K562 (cell line): ENCODE data around the gene PNPO. TPM values are rescaled to one million over a fixed set of nuclear protein-coding genes. Genes with fewer than 3 reads are reported as not detected.

Experiments used
- EP300 ChIP-seq: IDR thresholded peaks from 2 replicates; pipeline ENCODE4 v1.6.1; 2012; ENCODE audit warnings: low read length, improper control_type of control experiment
- ERF ChIP-seq: fragments of 450-650 bp; formaldehyde crosslinking; IDR thresholded peaks from 2 replicates; pipeline ENCODE4 v1.4.0; 2020; ENCODE audit warnings: mild to moderate bottlenecking, mixed read lengths
- ID3 ChIP-seq, 2 experiments: fragments of 250-450 bp in 1 of 2; fragments of 450-650 bp in 1 of 2; sonication (Bioruptor Pico) in 1 of 2; IDR thresholded peaks; 2 replicates each; pipeline versions ENCODE4 v1.6.1 to v1.8.0; 2016 to 2021; ENCODE audit warnings: mild to moderate bottlenecking in 2 of 2, moderate library complexity in 2 of 2, missing compliant biosample characterization in 1 of 2, missing genetic modification characterization in 1 of 2
- RAD21 ChIP-seq, 2 experiments: fragments of 250-450 bp in 1 of 2; fragments of 450-650 bp in 1 of 2; sonication (Bioruptor Pico) in 1 of 2; formaldehyde crosslinking in 1 of 2; IDR thresholded peaks in 1 of 2; conservative IDR thresholded peaks in 1 of 2; 2 replicates each; pipeline versions ENCODE4 v1.4.0 to v1.8.0; 2020 to 2022; ENCODE audit warnings: mild to moderate bottlenecking in 2 of 2, moderate library complexity in 1 of 2
- SRSF7 ChIP-seq: fragments of 200-400 bp; formaldehyde crosslinking; optimal IDR thresholded peaks from 2 replicates; pipeline ENCODE3; 2017; ENCODE audit warnings: mild to moderate bottlenecking, low read depth, low read length
- TRIM24 ChIP-seq, 2 experiments: fragments of 450-650 bp; IDR thresholded peaks; 2 replicates each; pipeline ENCODE4 v1.6.1; 2016
- TSC22D4 ChIP-seq: fragments of 450-650 bp; IDR thresholded peaks from 2 replicates; pipeline ENCODE4 v1.6.1; 2016; ENCODE audit warnings: missing genetic modification characterization, missing biosample characterization, control low read depth
- XRCC4 ChIP-seq: IDR thresholded peaks from one replicate; pipeline ENCODE4 v1.6.1; 2011; ENCODE audit not compliant: insufficient read depth, insufficient read length; ENCODE audit errors: extremely low read depth
- ZNF407 ChIP-seq: fragments of 450-650 bp; IDR thresholded peaks from 2 replicates; pipeline ENCODE4 v1.6.1; 2016; ENCODE audit warnings: low read depth
- ZNF639 ChIP-seq, 2 experiments: fragments of 200-800 bp in 1 of 2; sonication (Bioruptor generic) in 1 of 2; sonication (generic) in 1 of 2; formaldehyde crosslinking in 1 of 2; IDR thresholded peaks in 1 of 2; conservative IDR thresholded peaks in 1 of 2; 2 replicates each; pipeline versions ENCODE4 v1.5.0 to v1.6.1; 2016 to 2020; ENCODE audit warnings: missing compliant biosample characterization in 1 of 2, missing genetic modification characterization in 1 of 2, missing genetic modification reagents in 1 of 2
- polyA plus RNA-seq, 8 experiments: library from polyadenylated mRNA; depleted of rRNA in 4 of 8; stranded (reverse) in 5 of 8; unstranded in 3 of 8; fragments of >200 nt; fragmentation: Nextera tagmentation in 2 of 8; fragmentation: Illumina TruSeq in 1 of 8; extraction: Ambion mirVana in 2 of 8; extraction: Trizol in 1 of 8; gene quantifications; 2 replicates each; pipeline versions ENCODE4 v1.2.1 to v1.2.3, GENCODE V29; 2011 to 2014; ENCODE audit warnings: inconsistent platforms in 1 of 8, missing spikeins in 1 of 8
- total RNA-seq, 7 experiments: library from RNA; depleted of rRNA in 6 of 7; stranded (reverse); fragments of >200 nt in 6 of 7; fragmentation: Illumina TruSeq in 2 of 7; extraction: Trizol in 2 of 7; gene quantifications; 2 replicates each; pipeline versions ENCODE4 v1.2.1 to v1.2.3, GENCODE V29; 2011 to 2021; ENCODE audit warnings: low replicate concordance in 1 of 7
- TF ChIP-seq, protein P1 (sequence below): fragments of 200-800 bp; sonication (Bioruptor generic); IDR thresholded peaks from 2 replicates; pipeline ENCODE4 v1.6.1; 2016; ENCODE audit warnings: missing genetic modification characterization, missing compliant biosample characterization

Gene PNPO
- total and polyA plus RNA-seq, 9 of the 15 experiments (the other 6 are each of a cell fraction or from before 2014, with no cell fraction given), result 16.6 to 39.0 (median 27.4) TPM

GRCh38 chr17:47982091-47982617, 40.8 kb downstream of the PNPO start (continued):
- TF ChIP-seq ZNF407 (no peak), TSC22D4 (tag) (no peak), ERF (no peak), ID3 (CRISPR knock-in tag; IDR thresholded peaks at IDR 0.05) (no peak), ID3 (tag; IDR thresholded peaks at IDR 0.05) (peak; percentile 69; the same call in 1 of the 2 replicates), TRIM24 (IDR thresholded peaks at IDR 0.05) (peak in 1 of 2 experiments; percentile 51; a peak in 2 of 4 replicates), ZNF639 (CRISPR knock-in tag; conservative IDR thresholded peaks at IDR 0.05 in 1 of 2, IDR thresholded peaks at IDR 0.05 in 1 of 2) (peak in 1 of 2 experiments; percentile 19; a peak in 1 of 4 replicates), SRSF7 (no peak), RAD21 (CRISPR knock-in tag; conservative IDR thresholded peaks at IDR 0.05 in 1 of 2, IDR thresholded peaks at IDR 0.05 in 1 of 2) (no peak), EP300 (peak; percentile 75), XRCC4 (no peak)
- TF ChIP-seq, protein P1, sequence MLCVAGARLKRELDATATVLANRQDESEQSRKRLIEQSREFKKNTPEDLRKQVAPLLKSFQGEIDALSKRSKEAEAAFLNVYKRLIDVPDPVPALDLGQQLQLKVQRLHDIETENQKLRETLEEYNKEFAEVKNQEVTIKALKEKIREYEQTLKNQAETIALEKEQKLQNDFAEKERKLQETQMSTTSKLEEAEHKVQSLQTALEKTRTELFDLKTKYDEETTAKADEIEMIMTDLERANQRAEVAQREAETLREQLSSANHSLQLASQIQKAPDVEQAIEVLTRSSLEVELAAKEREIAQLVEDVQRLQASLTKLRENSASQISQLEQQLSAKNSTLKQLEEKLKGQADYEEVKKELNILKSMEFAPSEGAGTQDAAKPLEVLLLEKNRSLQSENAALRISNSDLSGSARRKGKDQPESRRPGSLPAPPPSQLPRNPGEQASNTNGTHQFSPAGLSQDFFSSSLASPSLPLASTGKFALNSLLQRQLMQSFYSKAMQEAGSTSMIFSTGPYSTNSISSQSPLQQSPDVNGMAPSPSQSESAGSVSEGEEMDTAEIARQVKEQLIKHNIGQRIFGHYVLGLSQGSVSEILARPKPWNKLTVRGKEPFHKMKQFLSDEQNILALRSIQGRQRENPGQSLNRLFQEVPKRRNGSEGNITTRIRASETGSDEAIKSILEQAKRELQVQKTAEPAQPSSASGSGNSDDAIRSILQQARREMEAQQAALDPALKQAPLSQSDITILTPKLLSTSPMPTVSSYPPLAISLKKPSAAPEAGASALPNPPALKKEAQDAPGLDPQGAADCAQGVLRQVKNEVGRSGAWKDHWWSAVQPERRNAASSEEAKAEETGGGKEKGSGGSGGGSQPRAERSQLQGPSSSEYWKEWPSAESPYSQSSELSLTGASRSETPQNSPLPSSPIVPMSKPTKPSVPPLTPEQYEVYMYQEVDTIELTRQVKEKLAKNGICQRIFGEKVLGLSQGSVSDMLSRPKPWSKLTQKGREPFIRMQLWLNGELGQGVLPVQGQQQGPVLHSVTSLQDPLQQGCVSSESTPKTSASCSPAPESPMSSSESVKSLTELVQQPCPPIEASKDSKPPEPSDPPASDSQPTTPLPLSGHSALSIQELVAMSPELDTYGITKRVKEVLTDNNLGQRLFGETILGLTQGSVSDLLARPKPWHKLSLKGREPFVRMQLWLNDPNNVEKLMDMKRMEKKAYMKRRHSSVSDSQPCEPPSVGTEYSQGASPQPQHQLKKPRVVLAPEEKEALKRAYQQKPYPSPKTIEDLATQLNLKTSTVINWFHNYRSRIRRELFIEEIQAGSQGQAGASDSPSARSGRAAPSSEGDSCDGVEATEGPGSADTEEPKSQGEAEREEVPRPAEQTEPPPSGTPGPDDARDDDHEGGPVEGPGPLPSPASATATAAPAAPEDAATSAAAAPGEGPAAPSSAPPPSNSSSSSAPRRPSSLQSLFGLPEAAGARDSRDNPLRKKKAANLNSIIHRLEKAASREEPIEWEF (CRISPR knock-in tag), result no peak; the same call in 1 of the 2 replicates
